Naive thymus-derived CD4-positive, alpha-beta T cell (primary cell): ENCODE data around the gene HMG20A. TPM values are rescaled to one million over a fixed set of nuclear protein-coding genes. Genes with fewer than 3 reads are reported as not detected.

ENCODE experiments used
- ATAC-seq: fragments of 150-1000 bp; cut with Tn5 transposase; 2 replicates; pipeline ENCODE4 v1.10.0; 2021; ENCODE audit warnings: mild to moderate bottlenecking, moderate library complexity
- CTCF ChIA-PET: fragments of 350-600 bp; sonication (Branson Sonifier 250); formaldehyde crosslinking; loops from one replicate; lab custom pipeline; 2021; ENCODE audit warnings: antibody characterized with exemption; lab: Charles Lee
- POLR2A ChIA-PET: fragments of 350-600 bp; sonication (Branson Sonifier 250); formaldehyde crosslinking; loops from one replicate; lab custom pipeline; 2021; ENCODE audit warnings: antibody characterized with exemption, inconsistent platforms; lab: Charles Lee
- DNase-seq, 9 donors: peaks; one replicate each; pipeline versions ENCODE4 v3.0.0 to v3.0.0-alpha.2; 2020 to 2022; ENCODE audit warnings: mixed read lengths in 1 of 9
- H3K27ac ChIP-seq: one replicate; pipeline ENCODE4 v1.7.0; 2013; ENCODE audit warnings: mild to moderate bottlenecking, low read depth, low read length, moderate library complexity
- H3K27me3 ChIP-seq, 2 donors: one replicate each; pipeline ENCODE4 v1.7.0; 2013; ENCODE audit warnings: low read length in 2 of 2, mild to moderate bottlenecking in 2 of 2, moderate library complexity in 2 of 2; ENCODE audit not compliant: control insufficient read depth in 2 of 2, insufficient read depth in 2 of 2
- H3K36me3 ChIP-seq, 3 experiments: 1 replicate in 2 of 3; 2 replicates in 1 of 3; pipeline ENCODE4 v1.7.0; 2013; ENCODE audit warnings: low read length in 3 of 3, mild to moderate bottlenecking in 3 of 3, moderate library complexity in 1 of 3; ENCODE audit not compliant: insufficient read depth in 3 of 3, control insufficient read depth in 2 of 3
- H3K4me1 ChIP-seq, 2 donors: one replicate each; pipeline ENCODE4 v1.7.0; 2013; ENCODE audit warnings: low read length in 2 of 2, mild to moderate bottlenecking in 2 of 2, moderate library complexity in 1 of 2; ENCODE audit not compliant: control insufficient read depth in 2 of 2, insufficient read depth in 2 of 2
- H3K4me3 ChIP-seq: 2 replicates; pipeline ENCODE4 v1.7.0; 2013; ENCODE audit warnings: mild to moderate bottlenecking, low read length
- H3K9me3 ChIP-seq, 3 experiments: 1 replicate in 2 of 3; 2 replicates in 1 of 3; pipeline ENCODE4 v1.7.0; 2013; ENCODE audit warnings: low read length in 3 of 3; ENCODE audit not compliant: control insufficient read depth in 2 of 3
- H3K27ac Mint-ChIP-seq, 9 donors: one replicate each; pipeline ENCODE4 v1.8.0; 2020 to 2022; ENCODE audit warnings: mixed read lengths in 9 of 9, mild to moderate bottlenecking in 8 of 9, moderate library complexity in 5 of 9, inconsistent platforms in 2 of 9
- H3K27me3 Mint-ChIP-seq, 5 donors: one replicate each; pipeline ENCODE4 v1.8.0; 2021 to 2022; ENCODE audit warnings: mixed read lengths in 5 of 5, mild to moderate bottlenecking in 1 of 5
- H3K36me3 Mint-ChIP-seq, 5 donors: one replicate each; pipeline ENCODE4 v1.8.0; 2020 to 2022; ENCODE audit warnings: mixed read lengths in 5 of 5, mild to moderate bottlenecking in 3 of 5, inconsistent platforms in 1 of 5
- H3K4me1 Mint-ChIP-seq, 7 donors: one replicate each; pipeline ENCODE4 v1.8.0; 2020 to 2022; ENCODE audit warnings: mixed read lengths in 7 of 7, mild to moderate bottlenecking in 3 of 7, inconsistent platforms in 1 of 7
- H3K4me3 Mint-ChIP-seq, 10 donors: one replicate each; pipeline ENCODE4 v1.8.0; 2020 to 2022; ENCODE audit warnings: mild to moderate bottlenecking in 10 of 10, mixed read lengths in 10 of 10, moderate library complexity in 6 of 10, inconsistent platforms in 2 of 10
- H3K9me3 Mint-ChIP-seq, 11 donors: one replicate each; pipeline ENCODE4 v1.8.0; 2020 to 2022; ENCODE audit warnings: mixed read lengths in 11 of 11, mild to moderate bottlenecking in 4 of 11, inconsistent platforms in 1 of 11, moderate library complexity in 1 of 11
- intact Hi-C, 2 donors: fragments of 100-400 bp; cut with micrococcal nuclease; formaldehyde crosslinking; loops; one replicate each; pipeline ENCODE4 v1.15.1; 2023
- polyA plus RNA-seq, 2 donors: library from polyadenylated mRNA; unstranded; fragments of 300-500 nt; fragmentation: Illumina TruSeq; gene quantifications; one replicate each; pipeline ENCODE4 v1.2.3, GENCODE V29; 2021
- total RNA-seq, 6 experiments: library from RNA in 5 of 6; stranded (reverse) in 5 of 6; gene quantifications; 1 replicate in 5 of 6; 2 replicates in 1 of 6; pipeline ENCODE4 v1.2.3 and lab custom pipeline; 2021 to 2026

Gene HMG20A
- total and polyA plus RNA-seq, 7 experiments from 2014 or later: 26.9 to 61.1 (median 38.4) TPM

GRCh38 chr15:77502379-77503095 is 81.8 kb downstream of the HMG20A start:
- H3K4me3 Mint-ChIP-seq: no peak overlapping the region
- no peak for ATAC-seq
- Histone ChIP-seq H3K36me3 (no peaks in the 10 kb centered on the region), H3K9me3 (no peaks in the 10 kb centered on the region), H3K4me1 (no peaks in the 10 kb centered on the region), H3K27ac (no peak overlapping the region), H3K4me3 (no peak overlapping the region), H3K27me3 (no peaks in the 10 kb centered on the region)
- H3K36me3 Mint-ChIP-seq: peaks cover 0 to 13% (median 4%) of the 10 kb centered on the region in 5 donors
- H3K27me3 Mint-ChIP-seq: no peaks in the 10 kb centered on the region
- CTCF ChIA-PET: no interaction called here
- intact Hi-C loops: no loop called here
- no peak for DNase-seq
- H3K27ac Mint-ChIP-seq: no peak overlapping the region
- H3K4me1 Mint-ChIP-seq: peaks cover 0 to 6% (median 3%) of the 10 kb centered on the region in 7 donors
- no peaks in the 10 kb centered on the region for H3K9me3 Mint-ChIP-seq
- POLR2A ChIA-PET: no interaction called here

- H3K9me3 ChIP-seq: no peaks in the 10 kb centered on the region
- no peaks in the 10 kb centered on the region for H3K27me3 ChIP-seq
- no peak overlapping the region for H3K4me3 ChIP-seq
- H3K4me1 Mint-ChIP-seq: peaks cover 0 to 10% (median 4%) of the 10 kb centered on the region in 7 donors
- no peak for ATAC-seq
- no peak for DNase-seq
- H3K36me3 ChIP-seq: no peaks in the 10 kb centered on the region
- no peak overlapping the region for H3K27ac Mint-ChIP-seq
- no peak overlapping the region for H3K4me3 Mint-ChIP-seq
- H3K27me3 Mint-ChIP-seq: no peaks in the 10 kb centered on the region
- no peaks in the 10 kb centered on the region for H3K4me1 ChIP-seq
- POLR2A ChIA-PET: no interaction called here
- no peaks in the 10 kb centered on the region for H3K9me3 Mint-ChIP-seq
- intact Hi-C loops: no loop called here
- CTCF ChIA-PET: interaction anchor here (0.6 to 0.9 kb wide), 2 partner anchors 12 to 364 kb away, joined by 3 to 4 read pairs; no protein-coding TSS in a partner anchor
- H3K27ac ChIP-seq: no peak overlapping the region
- peaks cover 0 to 13% (median 4%) of the 10 kb centered on the region in 5 donors for H3K36me3 Mint-ChIP-seq
Measured at GRCh38 chr15:77503240-77503639, 82.6 kb downstream of the HMG20A start.

GRCh38 chr15:77503764-77504163 is 83.1 kb downstream of the HMG20A start:
- peaks cover 0 to 16% (median 9%) of the 10 kb centered on the region in 7 donors for H3K4me1 Mint-ChIP-seq
- no peak overlapping the region for H3K27ac ChIP-seq
- POLR2A ChIA-PET: no interaction called here
- intact Hi-C loops: no loop called here
- DNase-seq (no peak), ATAC-seq (no peak)
- H3K4me3 Mint-ChIP-seq: no peak overlapping the region
- peaks cover 0 to 13% (median 4%) of the 10 kb centered on the region in 5 donors for H3K36me3 Mint-ChIP-seq
- H3K9me3 Mint-ChIP-seq: no peaks in the 10 kb centered on the region
- H3K4me1 ChIP-seq: no peaks in the 10 kb centered on the region
- no peak overlapping the region for H3K4me3 ChIP-seq
- H3K27me3 Mint-ChIP-seq: no peaks in the 10 kb centered on the region
- no peak overlapping the region for H3K27ac Mint-ChIP-seq
- H3K27me3 ChIP-seq: no peaks in the 10 kb centered on the region
- CTCF ChIA-PET: interaction anchor here (0.6 to 0.9 kb wide), 2 partner anchors 11 to 365 kb away, joined by 3 to 4 read pairs; no protein-coding TSS in a partner anchor
- no peaks in the 10 kb centered on the region for H3K9me3 ChIP-seq
- H3K36me3 ChIP-seq: no peaks in the 10 kb centered on the region

GRCh38 chr15:77504306-77504705 is 83.6 kb downstream of the HMG20A start:
- ATAC-seq (no peak), DNase-seq (no peak)
- no peaks in the 10 kb centered on the region for H3K9me3 Mint-ChIP-seq
- Histone ChIP-seq H3K27ac (no peak overlapping the region), H3K27me3 (no peaks in the 10 kb centered on the region), H3K9me3 (no peaks in the 10 kb centered on the region), H3K4me1 (no peaks in the 10 kb centered on the region), H3K4me3 (no peak overlapping the region), H3K36me3 (no peaks in the 10 kb centered on the region)
- intact Hi-C loops: no loop called here
- no peak overlapping the region for H3K4me3 Mint-ChIP-seq
- POLR2A ChIA-PET: no interaction called here
- H3K27me3 Mint-ChIP-seq: no peaks in the 10 kb centered on the region
- H3K4me1 Mint-ChIP-seq: peaks cover 0 to 21% (median 14%) of the 10 kb centered on the region in 7 donors
- H3K27ac Mint-ChIP-seq: peak overlapping the region in 1 of 9 donors; percentile 46
- CTCF ChIA-PET: no interaction called here
- H3K36me3 Mint-ChIP-seq: peaks cover 0 to 10% (median 4%) of the 10 kb centered on the region in 5 donors

- Mint-ChIP-seq H3K4me3 (no peak overlapping the region), H3K36me3 (peaks cover 0 to 7% (median 0%) of the 10 kb centered on the region in 5 donors), H3K4me1 (peaks cover 0 to 21% (median 14%) of the 10 kb centered on the region in 7 donors), H3K27me3 (no peaks in the 10 kb centered on the region), H3K9me3 (no peaks in the 10 kb centered on the region), H3K27ac (peak overlapping the region in 1 of 9 donors; percentile 46)
- Histone ChIP-seq H3K4me1 (no peaks in the 10 kb centered on the region), H3K4me3 (no peak overlapping the region), H3K27me3 (no peaks in the 10 kb centered on the region), H3K27ac (no peak overlapping the region), H3K9me3 (no peaks in the 10 kb centered on the region), H3K36me3 (no peaks in the 10 kb centered on the region)
- DNase-seq: no peak
- POLR2A ChIA-PET: no interaction called here
- ATAC-seq: no peak
- intact Hi-C loops: no loop called here
- CTCF ChIA-PET: no interaction called here
Measured at GRCh38 chr15:77504871-77505270, 84.2 kb downstream of the HMG20A start.

- Mint-ChIP-seq H3K4me1 (peaks cover 0 to 21% (median 14%) of the 10 kb centered on the region in 7 donors), H3K36me3 (peaks cover 0 to 7% (median 0%) of the 10 kb centered on the region in 5 donors), H3K27me3 (no peaks in the 10 kb centered on the region), H3K4me3 (no peak overlapping the region), H3K27ac (no peak overlapping the region), H3K9me3 (no peaks in the 10 kb centered on the region)
- Histone ChIP-seq H3K27ac (no peak overlapping the region), H3K36me3 (no peaks in the 10 kb centered on the region), H3K9me3 (no peaks in the 10 kb centered on the region), H3K4me3 (no peak overlapping the region), H3K4me1 (no peaks in the 10 kb centered on the region), H3K27me3 (no peaks in the 10 kb centered on the region)
- CTCF ChIA-PET: interaction anchor here (1.1 kb wide), 1 partner anchor 9 kb away, joined by 3 read pairs; no protein-coding TSS in a partner anchor
- DNase-seq: no peak
- intact Hi-C loops: no loop called here
- no peak for ATAC-seq
- POLR2A ChIA-PET: no interaction called here
Measured at GRCh38 chr15:77505556-77505955, 84.9 kb downstream of the HMG20A start.
